ENCODE measurements around the gene RAD23A. TPM values are rescaled to one million over a fixed set of nuclear protein-coding genes. Genes with fewer than 3 reads are reported as not detected.
"Not testable (repeated sequence)": the region's sequence is repeated elsewhere in the genome, so short reads cannot be mapped to it uniquely, and the experiment has no call there.

The RAD23A gene
- total RNA-seq, 4 donors from 2014 or later, result 72.0 to 128 (median 101) TPM

DNA sequence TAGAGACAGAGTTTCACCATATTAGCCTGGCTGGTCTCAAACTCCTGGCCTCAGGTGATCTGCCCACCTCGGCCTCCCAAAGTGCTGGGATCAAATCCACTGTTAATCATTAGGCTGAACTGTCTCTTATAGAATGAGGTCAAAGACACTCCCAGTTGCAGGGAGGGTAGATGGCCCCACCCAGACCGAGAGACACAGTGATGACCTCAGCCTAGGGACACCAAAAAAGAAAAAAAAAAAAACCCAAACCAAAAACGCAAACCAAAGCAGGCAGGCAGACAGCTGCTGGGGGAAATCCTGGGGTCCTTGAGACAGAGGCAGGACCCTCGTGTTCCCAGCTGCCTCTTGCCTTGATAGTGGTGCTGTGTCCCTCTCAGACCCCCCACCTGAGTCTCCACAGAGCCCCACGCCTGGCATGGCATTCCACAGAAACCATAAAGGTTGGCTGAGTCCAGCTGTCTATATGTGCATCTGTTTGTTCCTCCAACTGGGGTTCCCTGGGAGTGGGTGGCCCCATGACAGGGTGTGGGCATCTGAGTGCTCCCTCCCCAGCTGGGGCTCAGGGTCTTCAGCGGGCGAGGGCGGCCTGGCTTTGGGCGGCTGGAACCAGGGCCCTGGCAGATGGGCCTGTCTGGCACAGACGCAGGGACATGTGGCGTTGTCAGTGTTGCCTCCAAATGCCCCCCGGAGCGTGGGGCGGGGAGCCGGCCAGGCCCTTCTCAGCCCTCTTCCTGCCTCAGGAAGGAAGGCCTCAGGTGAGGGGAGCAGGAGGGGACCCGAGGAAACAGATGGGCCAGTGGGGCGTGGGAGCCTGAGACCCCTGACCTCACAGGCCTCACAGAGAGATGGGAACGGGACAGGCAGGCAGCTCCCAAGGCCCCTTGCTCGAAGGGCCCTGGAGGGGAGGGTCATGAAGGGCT lies 28.9 kb downstream of the RAD23A start:
- H3K27ac ChIP-seq, result peak overlapping the region in 1 of 3 donors; percentile 43
- intact Hi-C loops (cut with DNase I), result loop anchor here (10.0 kb wide), 2 partner anchors 260 to 290 kb away; no protein-coding TSS in a partner anchor
- no peak overlapping the region for H3K4me3 ChIP-seq (replicated peaks in 1 of 3)
- H3K9me3 ChIP-seq, result no peaks in the 10 kb centered on the region
- peak in 1 of 2 donors; percentile 36 for DNase-seq
- H3K27me3 ChIP-seq, result no peaks in the 10 kb centered on the region
- 66 to 75% methylated on average over 12 to 19 of the region's 19 CpGs for WGBS, 2 donors
- no peak for TF ChIP-seq POLR2A (IDR thresholded peaks at IDR 0.05)
- no peak for TF ChIP-seq CTCF (IDR thresholded peaks at IDR 0.05)
- H3K36me3 ChIP-seq, result no peaks in the 10 kb centered on the region
- H3K4me1 ChIP-seq, result peaks cover 3 to 4% of the 10 kb centered on the region in 2 donors

GRCh38 chr19:12975221-12975741 lies 29.6 kb downstream of the RAD23A start:
- WGBS, 2 donors, result 79 to 82% methylated on average over 7 to 12 of the region's 17 CpGs
- TF ChIP-seq CTCF (IDR thresholded peaks at IDR 0.05) (no peak), POLR2A (IDR thresholded peaks at IDR 0.05) (no peak)
- Histone ChIP-seq H3K4me1 (no peaks in the 10 kb centered on the region), H3K27ac (peak overlapping the region in 1 of 3 donors; percentile 43), H3K4me3 (replicated peaks in 1 of 3) (no peak overlapping the region), H3K36me3 (no peaks in the 10 kb centered on the region), H3K27me3 (no peaks in the 10 kb centered on the region), H3K9me3 (no peaks in the 10 kb centered on the region)
- intact Hi-C loops (cut with DNase I), result loop anchor here (10.0 kb wide), 2 partner anchors 260 to 290 kb away; no protein-coding TSS in a partner anchor
- DNase-seq, result no peak

DNA sequence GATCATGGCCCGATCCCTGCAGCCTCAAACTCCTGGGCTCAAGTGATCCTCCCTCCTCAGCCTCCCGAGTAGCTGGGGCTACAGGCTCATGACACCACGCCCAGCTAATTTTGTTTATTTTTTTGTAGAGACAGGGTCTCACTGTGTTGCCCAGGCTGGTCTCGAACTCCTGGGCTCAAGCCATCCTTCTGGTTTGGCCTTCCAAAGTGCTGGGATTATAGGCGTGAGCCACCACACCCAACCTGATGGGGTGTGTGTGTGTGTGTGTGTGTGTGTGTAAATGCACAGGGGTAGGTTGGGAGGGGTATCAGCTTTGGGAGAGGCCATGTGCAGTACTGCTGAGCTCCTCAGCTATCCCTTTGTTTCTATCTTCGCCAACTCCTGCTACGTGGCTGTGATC lies 30.4 kb downstream of the RAD23A start:
- H3K27ac ChIP-seq, result peak overlapping the region in 1 of 3 donors; percentile 43
- not testable (repeated sequence) for H3K36me3 ChIP-seq; H3K9me3 ChIP-seq; H3K27me3 ChIP-seq; H3K4me3 ChIP-seq (replicated peaks in 1 of 3); H3K4me1 ChIP-seq; DNase-seq
- intact Hi-C loops (cut with DNase I), result loop anchor here (10.0 kb wide), 2 partner anchors 259 to 289 kb away; no protein-coding TSS in a partner anchor
- 81 to 83% methylated on average over 7 of the region's 7 CpGs for WGBS, 2 donors

DNA sequence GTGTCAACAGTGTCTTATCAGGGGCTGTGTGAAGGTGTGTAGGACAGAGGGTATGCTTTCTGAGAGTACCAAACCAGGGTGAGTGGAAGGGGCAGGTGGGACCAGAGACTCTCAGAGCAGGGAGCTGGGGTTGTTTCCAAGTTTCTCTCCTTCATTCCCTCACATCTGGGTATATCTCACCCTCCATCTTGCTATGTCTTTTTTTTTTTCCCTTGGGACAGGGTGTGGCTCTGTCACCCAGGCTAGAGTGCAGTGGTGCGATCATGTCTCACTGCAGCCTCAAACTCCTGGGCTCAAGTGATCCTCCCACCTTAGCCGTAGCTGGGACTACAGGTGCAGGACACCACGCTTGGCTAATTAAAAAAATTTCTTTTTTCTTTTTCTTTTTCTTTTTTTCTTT lies 34.3 kb downstream of the RAD23A start:
- H3K9me3 ChIP-seq, result no peaks in the 10 kb centered on the region
- H3K27ac ChIP-seq, result no peak overlapping the region
- no peak overlapping the region for H3K4me3 ChIP-seq (replicated peaks in 1 of 3)
- no peaks in the 10 kb centered on the region for H3K36me3 ChIP-seq
- H3K27me3 ChIP-seq, result no peaks in the 10 kb centered on the region
- 90 to 93% methylated on average over 3 of the region's 3 CpGs for WGBS, 2 donors
- intact Hi-C loops (cut with DNase I), result loop anchor here (10.0 kb wide), 2 partner anchors 255 to 285 kb away; no protein-coding TSS in a partner anchor
- no peak for DNase-seq
- TF ChIP-seq CTCF (IDR thresholded peaks at IDR 0.05) (no peak), POLR2A (IDR thresholded peaks at IDR 0.05) (no peak)
- peaks cover 4 to 11% of the 10 kb centered on the region in 2 donors for H3K4me1 ChIP-seq

GRCh38 chr19:12982648-12983047 lies 37.0 kb downstream of the RAD23A start:
- 92% methylated on average over 6 of the region's 6 CpGs for WGBS, 2 donors
- Histone ChIP-seq H3K4me3 (replicated peaks in 1 of 3) (no peak overlapping the region), H3K9me3 (no peaks in the 10 kb centered on the region), H3K27ac (no peak overlapping the region), H3K36me3 (no peaks in the 10 kb centered on the region), H3K27me3 (no peaks in the 10 kb centered on the region), H3K4me1 (peaks cover 4 to 14% of the 10 kb centered on the region in 2 donors)
- TF ChIP-seq POLR2A (IDR thresholded peaks at IDR 0.05), result no peak
- no peak for TF ChIP-seq CTCF (IDR thresholded peaks at IDR 0.05)
- intact Hi-C loops (cut with DNase I), result loop anchor here (2.0 kb wide), 2 partner anchors 78 to 112 kb away; no protein-coding TSS in a partner anchor
- DNase-seq, result no peak

All from thyroid gland (tissue), 4 donors.